CD4-positive, alpha-beta T cell treated with Interleukin-10 for 1 hour (primary cell): ENCODE results near the gene GUCY1A1.
"Not testable (repeated sequence)": the region's sequence is repeated elsewhere in the genome, so short reads cannot be mapped to it uniquely, and the experiment has no call there.

Experiments
- DNase-seq: peaks from one replicate; pipeline ENCODE4 v3.0.0-alpha.2; 2020

GUCY1A1 gene

GRCh38 chr4:155666344-155667221, at the start of gene GUCY1A1:
TSS of gene GUCY1A1 (plus strand) at chr4:155666848. CDS start at chr4:155696868, 30,020 bp downstream.
- no peak for DNase-seq

- no peak for DNase-seq
These were observed 49.4 kb upstream of the GUCY1A1 start for GRCh38 chr4:155617296-155617695.

- DNase-seq = no peak
These were observed 48.3 kb upstream of the GUCY1A1 start for GRCh38 chr4:155618183-155618838.

DNA sequence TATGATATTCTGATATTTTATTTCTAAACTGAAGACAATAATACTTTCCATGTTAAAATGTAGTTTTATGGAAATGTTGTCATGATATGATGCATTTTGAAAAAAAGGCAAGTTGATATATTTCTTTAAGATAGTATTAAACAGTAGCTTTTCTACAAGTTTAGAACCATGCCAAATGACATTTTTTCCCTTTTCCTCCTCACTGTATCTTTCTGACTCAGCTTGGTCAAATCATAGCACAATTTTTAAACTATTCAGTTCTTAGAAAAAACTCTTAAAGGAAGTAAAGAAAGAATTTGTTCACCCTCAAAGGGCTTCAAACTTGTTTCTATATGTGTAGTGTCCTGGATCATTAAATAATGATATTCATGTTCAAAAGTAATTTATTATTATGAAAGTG, 46.0 kb upstream of the GUCY1A1 start:
- no peak for DNase-seq

- DNase-seq = no peak
These were observed 42.2 kb upstream of the GUCY1A1 start for GRCh38 chr4:155624478-155624877.

DNA sequence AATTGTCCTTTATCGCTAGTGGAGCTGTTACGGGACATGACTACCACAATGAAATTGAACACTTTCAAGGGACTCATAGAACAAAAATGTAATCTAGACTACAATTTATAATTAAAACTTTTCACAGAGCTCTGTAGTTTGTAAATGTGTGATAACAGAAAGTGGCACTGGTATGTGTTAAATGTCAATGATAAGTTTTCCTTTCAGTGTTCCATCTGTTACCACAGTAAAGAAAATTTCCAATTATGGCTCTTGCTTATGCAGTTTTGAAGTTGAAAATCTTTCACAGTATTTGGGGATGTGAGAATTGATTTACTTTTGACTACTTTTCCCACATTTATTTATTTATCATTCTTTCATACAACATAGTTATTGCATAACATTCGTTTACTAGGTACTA, 40.1 kb upstream of the GUCY1A1 start:
- no peak for DNase-seq

DNA sequence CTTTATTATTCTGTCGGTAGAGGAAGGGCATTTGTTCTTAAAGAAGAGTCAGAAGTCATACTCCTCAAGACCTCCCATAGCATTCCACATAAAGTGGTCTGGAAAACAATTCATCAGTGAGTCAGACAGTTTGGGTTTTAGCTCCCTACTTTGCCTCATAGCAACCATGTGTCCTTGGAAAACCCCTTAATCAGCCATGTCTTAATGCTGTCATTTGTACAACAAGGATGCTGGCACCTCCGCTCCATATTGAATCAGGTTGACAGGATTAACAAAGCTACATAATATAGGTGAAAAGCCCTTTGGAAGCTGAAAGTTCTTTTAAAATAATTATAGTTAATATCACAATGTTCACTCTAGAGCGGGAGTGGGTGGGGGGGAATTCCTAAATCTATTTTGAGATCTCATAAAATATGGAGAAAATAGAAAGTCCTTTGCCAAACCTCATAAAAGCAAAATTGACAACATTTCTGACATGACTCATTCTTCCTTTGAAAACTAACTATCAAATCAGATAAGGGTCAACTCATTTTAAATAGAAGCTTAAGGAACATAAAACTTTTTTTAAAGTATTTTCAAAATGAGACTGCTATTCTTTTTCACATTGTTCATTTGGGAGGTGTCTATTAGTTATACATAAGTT, 37.3 kb upstream of the GUCY1A1 start:
- no peak for DNase-seq

DNA sequence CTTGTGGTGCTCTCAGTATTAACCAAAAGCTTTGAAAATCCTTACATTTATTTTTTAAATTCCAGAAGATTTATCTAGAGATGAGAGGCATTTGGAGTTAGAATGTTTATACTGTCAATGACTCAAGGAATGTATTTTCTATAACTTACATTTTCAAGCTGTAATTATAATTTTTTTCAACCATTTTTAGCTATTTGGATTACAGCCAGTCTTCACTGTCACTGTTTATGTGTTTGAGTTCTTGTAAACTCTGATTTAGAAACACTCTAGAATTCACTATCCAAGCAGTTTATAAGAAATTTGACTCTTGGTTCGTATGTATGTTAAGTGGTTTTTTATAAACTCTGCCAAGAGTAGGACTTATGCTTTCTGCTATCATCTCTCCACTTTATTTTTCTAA, 36.7 kb upstream of the GUCY1A1 start:
- DNase-seq = no peak

DNA sequence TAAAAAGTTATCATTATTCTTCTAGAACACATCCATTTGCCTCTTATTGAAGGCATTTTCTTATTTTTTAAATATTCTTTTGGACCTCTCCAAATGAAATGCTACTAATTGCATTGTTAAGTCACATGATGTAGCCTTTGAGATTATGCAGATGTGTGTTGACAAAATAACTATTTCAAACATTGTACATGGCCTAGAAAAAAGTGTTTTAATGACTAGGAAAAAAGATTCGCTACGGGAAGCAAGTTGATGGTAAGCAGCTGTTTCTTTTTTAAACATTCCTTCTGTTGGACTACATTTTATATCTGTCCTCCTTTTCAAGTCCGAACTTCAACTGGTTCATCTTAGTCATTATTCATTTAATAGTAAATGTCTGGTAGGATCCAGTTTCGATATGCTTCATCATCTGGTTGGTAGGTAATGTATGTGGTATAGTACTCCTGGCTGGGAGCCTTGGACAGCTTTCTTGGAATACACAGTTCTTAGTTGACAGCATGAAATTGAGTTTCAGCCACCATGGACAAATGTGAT, 34.3 kb upstream of the GUCY1A1 start:
- no peak for DNase-seq

DNA sequence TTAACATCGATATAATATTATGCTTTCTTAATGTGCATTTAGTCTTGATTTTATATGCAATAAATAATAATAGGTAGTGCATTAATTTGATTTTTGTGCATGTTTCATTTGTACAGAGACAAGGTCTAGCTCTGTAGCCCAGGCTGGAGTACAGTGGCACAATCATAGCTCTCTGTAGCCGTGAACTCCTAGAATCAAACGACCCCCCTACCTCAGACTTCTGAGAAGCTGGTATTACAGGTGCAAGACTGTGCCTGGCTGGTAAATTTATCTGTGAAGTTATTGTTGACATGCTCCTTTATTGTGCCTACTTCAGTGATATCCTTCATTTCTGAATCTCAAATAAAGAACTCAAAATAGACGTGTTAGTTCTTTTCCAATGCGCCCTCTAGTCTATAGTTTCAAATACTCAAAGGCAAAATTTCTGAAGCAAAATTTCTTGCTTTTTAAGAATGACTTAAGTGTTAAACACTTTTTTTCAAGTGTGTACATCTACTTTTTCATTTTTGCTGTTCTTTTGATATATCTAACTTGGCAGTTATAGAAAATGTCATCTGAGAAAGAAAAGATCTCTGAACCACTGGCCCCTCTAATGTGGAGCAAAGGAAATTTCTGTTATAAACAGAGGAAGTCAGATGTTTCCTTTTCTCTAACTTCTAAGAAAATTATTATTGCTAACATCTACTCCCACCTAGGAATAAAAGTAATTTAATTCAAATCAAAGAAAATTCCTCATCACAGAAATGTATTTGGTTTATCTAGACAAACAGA, 28.3 kb upstream of the GUCY1A1 start:
- no peak for DNase-seq

GRCh38 chr4:155639704-155640523, 26.7 kb upstream of the GUCY1A1 start:
- peak; percentile 2 for DNase-seq

DNA sequence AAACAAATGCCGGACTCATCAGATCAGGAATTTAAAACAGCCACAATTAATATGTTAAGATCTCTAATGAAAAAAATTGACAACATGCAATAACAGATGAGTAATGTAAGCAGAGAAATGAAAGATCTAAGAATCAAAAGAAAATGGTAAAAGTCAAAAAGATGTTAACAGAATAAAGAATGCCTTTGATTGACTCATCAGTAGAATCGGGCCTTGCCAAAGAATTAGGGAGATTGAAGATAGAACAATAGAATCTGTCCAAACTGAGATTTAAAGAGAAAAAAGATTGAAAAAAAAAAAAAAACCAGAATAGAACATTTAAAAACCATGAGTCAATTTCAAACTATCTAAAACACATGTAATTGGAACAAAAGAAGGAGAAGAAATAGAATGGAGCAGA, 25.9 kb upstream of the GUCY1A1 start:
- DNase-seq = no peak

DNA sequence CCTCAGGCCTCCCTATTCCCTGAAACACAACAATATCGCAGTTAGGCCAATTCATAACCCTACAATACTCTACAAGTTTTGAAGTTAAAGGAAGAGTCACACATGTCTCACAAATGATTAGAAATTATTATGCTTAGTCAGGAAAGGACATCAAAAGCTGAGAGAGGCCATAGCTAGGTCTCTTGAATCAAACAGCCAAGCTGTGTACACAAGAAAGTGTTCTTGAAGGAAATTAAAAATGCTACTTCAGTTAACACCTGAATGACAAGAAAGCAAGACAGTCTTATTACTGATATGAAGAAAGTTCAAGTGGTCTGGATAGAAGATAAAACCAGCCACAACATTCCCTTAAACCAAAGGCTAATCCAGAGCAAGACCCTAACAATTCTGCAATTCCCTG, 23.6 kb upstream of the GUCY1A1 start:
- no peak for DNase-seq

DNA sequence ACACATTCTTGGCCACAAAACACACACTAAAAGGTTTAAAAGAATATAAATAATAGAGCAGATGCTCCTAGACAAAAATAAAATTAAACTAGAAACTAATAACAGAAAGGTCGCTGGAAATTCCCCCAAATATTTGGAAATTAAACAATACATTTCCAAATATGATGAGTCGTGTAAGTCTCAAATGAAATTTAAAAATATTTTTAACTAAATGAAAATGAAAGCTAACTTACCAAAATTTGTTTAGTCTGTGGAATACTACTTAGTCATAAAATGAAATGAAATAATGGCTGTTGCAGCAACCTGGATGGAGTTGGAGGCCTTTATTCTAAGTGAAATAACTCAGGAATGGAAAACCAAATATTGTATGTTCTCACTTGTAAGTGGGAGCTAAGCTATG, 20.6 kb upstream of the GUCY1A1 start:
- no peak for DNase-seq

DNA sequence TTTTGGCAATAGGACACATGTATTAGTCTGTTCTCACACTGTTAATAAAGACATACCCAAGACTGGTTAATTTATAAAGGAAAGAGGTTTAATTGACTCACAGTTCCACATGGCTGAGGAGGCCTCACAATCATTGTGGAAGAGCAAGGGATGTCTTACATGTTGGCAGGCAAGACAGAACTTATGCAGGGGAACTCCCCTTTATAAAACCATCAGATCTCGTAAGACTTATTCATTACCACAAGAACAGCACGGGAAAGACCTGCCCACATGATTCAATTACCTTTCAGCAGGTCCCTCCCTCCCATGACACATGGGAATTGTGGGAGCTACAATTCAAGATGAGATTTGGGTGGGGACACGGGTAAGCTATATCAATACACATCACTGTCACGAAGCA, 15.9 kb upstream of the GUCY1A1 start:
- not testable (repeated sequence) for DNase-seq

- no peak for DNase-seq
These were observed 13.6 kb upstream of the GUCY1A1 start for GRCh38 chr4:155653052-155653451.

- DNase-seq = no peak
These were observed 10.6 kb upstream of the GUCY1A1 start for GRCh38 chr4:155656025-155656424.

- DNase-seq = no peak
These were observed 9.5 kb upstream of the GUCY1A1 start for GRCh38 chr4:155657169-155657568.

DNA sequence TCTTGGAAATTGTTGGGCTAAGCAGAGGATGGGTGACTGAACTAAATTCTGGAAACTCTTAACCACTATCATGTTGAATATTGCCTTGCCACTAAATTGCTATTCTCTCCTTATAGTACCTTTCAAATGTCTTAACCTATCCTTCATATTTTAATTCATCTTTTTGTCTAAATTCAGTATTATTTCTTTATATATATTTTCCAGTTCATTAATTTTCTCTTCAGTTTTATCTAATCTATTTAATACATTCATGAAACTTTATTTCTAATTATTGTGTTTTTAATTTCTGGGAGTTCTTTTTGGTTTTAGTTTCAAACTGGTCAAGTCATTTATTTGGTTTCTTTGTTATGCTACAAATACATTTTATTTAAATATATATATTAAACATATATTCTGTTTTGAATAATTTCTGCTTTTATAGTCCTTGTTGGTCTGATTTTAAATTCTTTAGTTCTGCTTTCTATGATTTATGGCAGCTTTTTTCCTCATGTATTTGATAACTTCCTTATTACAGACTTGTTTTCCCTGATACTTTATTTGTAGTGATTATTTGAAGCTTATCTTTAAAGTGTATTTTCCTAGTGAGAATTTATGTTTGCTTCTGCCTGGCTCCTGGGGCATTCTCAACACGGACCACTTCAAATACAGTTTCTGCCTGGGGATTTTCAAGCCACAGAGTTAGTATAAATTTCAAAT, 8.5 kb upstream of the GUCY1A1 start:
- no peak for DNase-seq

DNA sequence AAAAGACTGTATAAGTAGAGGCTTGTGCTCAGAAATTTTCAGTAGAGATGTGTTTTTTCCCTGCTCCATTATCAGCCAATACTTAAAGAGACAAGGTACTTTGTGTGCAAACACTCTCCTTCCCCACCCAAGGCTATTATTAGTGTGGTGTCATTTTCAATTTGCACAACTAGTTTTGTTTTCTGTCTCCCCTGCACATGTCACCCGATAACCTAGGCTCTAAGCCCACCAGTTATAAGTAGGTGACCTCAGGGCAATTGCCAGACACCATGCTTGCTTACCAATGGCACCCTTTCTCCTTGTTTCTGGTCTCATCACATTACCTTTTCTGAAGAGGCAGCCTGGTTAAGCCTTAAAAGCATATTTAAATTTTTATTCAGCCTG, 8.0 kb upstream of the GUCY1A1 start:
- no peak for DNase-seq

GRCh38 chr4:155659176-155659575, 7.5 kb upstream of the GUCY1A1 start:
- DNase-seq = no peak
